ENCODE results near the gene CRAMP1.

GRCh38 chr16:1655269-1655807, 43.2 kb downstream of the CRAMP1 start:
- TF ChIP-seq CTCF (IDR thresholded peaks at IDR 0.05; ENCODE audit: insufficient read depth, low read length) (no peak), REST (IDR thresholded peaks at IDR 0.05; ENCODE audit: insufficient replicate concordance, low read depth) (no peak), POLR2AphosphoS5 (IDR thresholded peaks at IDR 0.05; ENCODE audit: low read depth) (no peak), GABPA (IDR thresholded peaks at IDR 0.05; ENCODE audit: low read depth) (no peak)

All from HL-60 (cell line).